IMR-90 (cell line): ENCODE results near the gene SLC6A6. TPM values are rescaled to one million over a fixed set of nuclear protein-coding genes. Genes with fewer than 3 reads are reported as not detected.

Experiments
- ATAC-seq: fragments of 200-7000 bp; cut with Tn5 transposase; 2 replicates; pipeline ENCODE4 v1.9.1; 2020; ENCODE audit warnings: low read depth, mild to moderate bottlenecking, moderate library complexity
- BruUV-seq: library from RNA; stranded (reverse); fragments of 400-500 nt; replicated peaks from 2 replicates; lab custom pipeline; 2021; lab: Mats Ljungman, UMichigan
- CTCF ChIA-PET: fragments of 300-600 bp; formaldehyde crosslinking; extraction: SDS; loops from one replicate; lab custom pipeline; 2021; ENCODE audit warnings: antibody characterized with exemption; lab: Yijun Ruan, JAX
- POLR2A ChIA-PET: fragments of 300-600 bp; sonication (Branson Sonifier 250); formaldehyde crosslinking; loops from one replicate; lab custom pipeline; 2022; ENCODE audit warnings: antibody characterized with exemption; ENCODE audit not compliant: unreplicated experiment; lab: Charles Lee
- DNase-seq: peaks from one replicate; pipeline ENCODE4 v3.0.0; 2013
- H2AFZ ChIP-seq: replicated peaks from 2 replicates; pipeline ENCODE3; 2013; ENCODE audit warnings: low read length, mild to moderate bottlenecking; ENCODE audit not compliant: poor library complexity
- H2AK5ac ChIP-seq: 2 replicates; pipeline ENCODE4 v1.6.1; 2013; ENCODE audit warnings: low read depth, low read length, inconsistent platforms
- H2AK9ac ChIP-seq: replicated peaks from 2 replicates; pipeline ENCODE3; 2013; ENCODE audit warnings: mild to moderate bottlenecking, low read depth, low read length, moderate library complexity; ENCODE audit not compliant: poor library complexity
- H2BK120ac ChIP-seq: 2 replicates; pipeline ENCODE4 v1.6.1; 2013; ENCODE audit warnings: low read depth, low read length, inconsistent platforms
- H2BK15ac ChIP-seq: 3 replicates; pipeline ENCODE4 v1.6.1; 2013; ENCODE audit warnings: low read depth, low read length, inconsistent platforms
- H2BK20ac ChIP-seq: 2 replicates; pipeline ENCODE4 v1.6.1; 2013; ENCODE audit warnings: low read depth, mild to moderate bottlenecking, inconsistent platforms, low read length, moderate library complexity
- H2BK5ac ChIP-seq: 2 replicates; pipeline ENCODE4 v1.6.1; 2013; ENCODE audit warnings: mild to moderate bottlenecking, low read depth, low read length, inconsistent platforms; ENCODE audit not compliant: poor library complexity, severe bottlenecking
- H3K14ac ChIP-seq: replicated peaks from 2 replicates; pipeline ENCODE4 v1.6.1; 2013; ENCODE audit warnings: low read depth, low read length, inconsistent platforms
- H3K18ac ChIP-seq: 2 replicates; pipeline ENCODE4 v1.6.1; 2013; ENCODE audit warnings: low read depth, low read length, control low read depth
- H3K23ac ChIP-seq: 2 replicates; pipeline ENCODE4 v1.6.1; 2013; ENCODE audit warnings: low read depth, low read length, inconsistent platforms
- H3K27ac ChIP-seq: 2 replicates; pipeline ENCODE4 v1.5.1; 2013; ENCODE audit warnings: mild to moderate bottlenecking, control low read depth, low read length; ENCODE audit not compliant: insufficient read depth
- H3K27me3 ChIP-seq: 2 replicates; pipeline ENCODE4 v1.6.1; 2013; ENCODE audit warnings: low read length; ENCODE audit not compliant: control insufficient read depth, insufficient read depth
- H3K36me3 ChIP-seq: 2 replicates; pipeline ENCODE4 v1.6.1; 2013; ENCODE audit warnings: low read length, mixed read lengths; ENCODE audit not compliant: control insufficient read depth, insufficient read depth
- H3K4ac ChIP-seq: 2 replicates; pipeline ENCODE4 v1.6.1; 2013; ENCODE audit warnings: low read depth, low read length, inconsistent platforms
- H3K4me1 ChIP-seq: 2 replicates; pipeline ENCODE4 v1.6.1; 2013; ENCODE audit warnings: low read length, mixed read lengths; ENCODE audit not compliant: control insufficient read depth, insufficient read depth
- H3K4me2 ChIP-seq: 2 replicates; pipeline ENCODE4 v1.6.1; 2013; ENCODE audit warnings: low read depth, mild to moderate bottlenecking, control low read depth, low read length, moderate library complexity
- H3K4me3 ChIP-seq: 2 replicates; pipeline ENCODE4 v1.5.1; 2013; ENCODE audit warnings: low read depth, mild to moderate bottlenecking, control low read depth, low read length, moderate library complexity; ENCODE audit not compliant: insufficient read depth
- H3K56ac ChIP-seq: 2 replicates; pipeline ENCODE4 v1.6.1; 2013; ENCODE audit warnings: low read length, inconsistent platforms; ENCODE audit not compliant: insufficient read depth; ENCODE audit errors: extremely low read depth
- H3K79me1 ChIP-seq, 2 experiments: 2 replicates each; pipeline ENCODE4 v1.6.1; 2013; ENCODE audit warnings: low read length in 2 of 2, inconsistent platforms in 1 of 2, low read depth in 1 of 2
- H3K9ac ChIP-seq: 2 replicates; pipeline ENCODE4 v1.6.1; 2013; ENCODE audit warnings: low read depth, low read length, control low read depth
- H3K9me1 ChIP-seq: 2 replicates; pipeline ENCODE4 v1.6.1; 2013; ENCODE audit warnings: low read length, inconsistent platforms; ENCODE audit not compliant: insufficient read depth
- H3K9me3 ChIP-seq: 2 replicates; pipeline ENCODE4 v1.6.1; 2013; ENCODE audit warnings: low read length; ENCODE audit not compliant: control insufficient read depth, insufficient read depth
- H4K20me1 ChIP-seq: 2 replicates; pipeline ENCODE4 v1.6.1; 2013; ENCODE audit warnings: low read length, inconsistent platforms; ENCODE audit not compliant: insufficient read depth
- H4K5ac ChIP-seq: 2 replicates; pipeline ENCODE4 v1.6.1; 2013; ENCODE audit warnings: mild to moderate bottlenecking, low read depth, low read length, control low read depth
- H4K8ac ChIP-seq, 2 experiments: 2 replicates each; pipeline ENCODE4 v1.6.1; 2013; ENCODE audit warnings: low read depth in 2 of 2, low read length in 2 of 2, control low read depth in 1 of 2, inconsistent platforms in 1 of 2
- H4K91ac ChIP-seq: 2 replicates; pipeline ENCODE4 v1.6.1; 2013; ENCODE audit warnings: low read depth, low read length, inconsistent platforms; ENCODE audit not compliant: insufficient read depth
- CEBPB ChIP-seq: IDR thresholded peaks from 2 replicates; pipeline ENCODE4 v1.6.1; 2012; ENCODE audit warnings: low read depth, low read length, improper control_type of control experiment
- NFE2L2 ChIP-seq: fragments of 150-350 bp; IDR thresholded peaks from 2 replicates; pipeline ENCODE4 v1.6.1; 2016; ENCODE audit warnings: low read depth, mild to moderate bottlenecking, low read length
- RFX5 ChIP-seq: IDR thresholded peaks from 2 replicates; pipeline ENCODE4 v1.8.0; 2012; ENCODE audit warnings: low read depth, mild to moderate bottlenecking, low read length, moderate library complexity
- WGBS, 2 experiments: methylation state at CpG; one replicate each; pipeline versions ENCODE4 v1.1.5 to v1.1.7; 2013; ENCODE audit warnings: missing lambda C conversion rate in 2 of 2; ENCODE audit not compliant: insufficient read length in 1 of 2; ENCODE audit errors: extremely low coverage in 2 of 2; 5-methylcytosine and 5-hydroxymethylcytosine counted together
- dilution Hi-C: fragments of 300-500 bp; cut with HindIII; formaldehyde crosslinking; loops from one replicate; pipeline ENCODE4 v1.14.3; 2018; ENCODE audit warnings: low sequenced_read_pairs; ENCODE audit not compliant: unreplicated experiment
- in situ Hi-C: fragments of 300-500 bp; cut with MboI; formaldehyde crosslinking; loops from 3 replicates; pipeline ENCODE4 v1.14.3; 2019; ENCODE audit warnings: low sequenced_read_pairs, inconsistent platforms, mixed read lengths
- intact Hi-C: fragments of 100-400 bp; cut with micrococcal nuclease; formaldehyde crosslinking; loops from 2 replicates; pipeline ENCODE4 v1.10.0; 2022
- polyA plus RNA-seq, 3 experiments: library from polyadenylated mRNA; depleted of rRNA; stranded (reverse); fragments of >200 nt; gene quantifications; 2 replicates each; pipeline ENCODE4 v1.2.3, GENCODE V29; 2012; ENCODE audit warnings: low replicate concordance in 1 of 3
- total RNA-seq: library from RNA; depleted of rRNA; stranded (reverse); fragments of >200 nt; gene quantifications from 2 replicates; pipeline ENCODE4 v1.2.3, GENCODE V29; 2012
- TF ChIP-seq, protein P1 (sequence below): fragments of 150-350 bp; IDR thresholded peaks from 2 replicates; pipeline ENCODE4 v1.6.1; 2016; ENCODE audit warnings: low read depth, mild to moderate bottlenecking, low read length, moderate library complexity, borderline replicate concordance

Gene SLC6A6
- total and polyA plus RNA-seq, 2 of the 4 experiments (the other 2 are of a cell fraction) = 29.9 to 39.4 TPM

- POLR2A ChIA-PET = no interaction called here
Measured at GRCh38 chr3:14440168-14440518, 37.7 kb downstream of the SLC6A6 start.

More at GRCh38 chr3:14440168-14440518, 37.7 kb downstream of the SLC6A6 start:
- BruUV-seq = no TSS peak
- Histone ChIP-seq H2BK20ac (no peak overlapping the region), H3K9me1 (peaks cover 11% of the 10 kb centered on the region), H3K4me1 (peaks cover 27% of the 10 kb centered on the region), H3K23ac (no peak overlapping the region), H3K27ac (no peak overlapping the region), H3K18ac (no peak overlapping the region), H4K91ac (no peak overlapping the region), H3K4me2 (no peak overlapping the region), H3K36me3 (peaks cover 11% of the 10 kb centered on the region), H3K9ac (no peak overlapping the region), H3K4ac (peak overlapping the region; percentile 21; the same call in 1 of the 2 replicates), H4K5ac (no peak overlapping the region), H4K20me1 (peaks cover 40% of the 10 kb centered on the region), H3K14ac (no peak overlapping the region), H3K9me3 (no peaks in the 10 kb centered on the region), H2BK120ac (no peak overlapping the region), H3K27me3 (no peaks in the 10 kb centered on the region), H2AK9ac (no peak overlapping the region), H2BK5ac (no peak overlapping the region), H3K4me3 (no peak overlapping the region), H3K56ac (no peak overlapping the region), H2AK5ac (no peak overlapping the region), H3K79me1 (peaks cover 45 to 81% of the 10 kb centered on the region in 2 experiments), H2AFZ (no peak overlapping the region), H2BK15ac (no peak overlapping the region), H4K8ac (no peak overlapping the region)
- in situ Hi-C loops = no loop called here
- TF ChIP-seq, protein P1, sequence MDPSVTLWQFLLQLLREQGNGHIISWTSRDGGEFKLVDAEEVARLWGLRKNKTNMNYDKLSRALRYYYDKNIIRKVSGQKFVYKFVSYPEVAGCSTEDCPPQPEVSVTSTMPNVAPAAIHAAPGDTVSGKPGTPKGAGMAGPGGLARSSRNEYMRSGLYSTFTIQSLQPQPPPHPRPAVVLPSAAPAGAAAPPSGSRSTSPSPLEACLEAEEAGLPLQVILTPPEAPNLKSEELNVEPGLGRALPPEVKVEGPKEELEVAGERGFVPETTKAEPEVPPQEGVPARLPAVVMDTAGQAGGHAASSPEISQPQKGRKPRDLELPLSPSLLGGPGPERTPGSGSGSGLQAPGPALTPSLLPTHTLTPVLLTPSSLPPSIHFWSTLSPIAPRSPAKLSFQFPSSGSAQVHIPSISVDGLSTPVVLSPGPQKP = no peak
- no peak for TF ChIP-seq CEBPB
- TF ChIP-seq RFX5 = no peak
- no peak for TF ChIP-seq NFE2L2
- ATAC-seq (no peak), DNase-seq (no peak)
- intact Hi-C loops = no loop called here
- CTCF ChIA-PET = no interaction called here
- 86% methylated on average over 2 of the region's 3 CpGs; no CpG with 5 or more reads in 1 of the 2 experiments for WGBS, 2 experiments
- dilution Hi-C loops = no loop called here
